ENCODE results near the gene RAB33B. TPM values are rescaled to one million over a fixed set of nuclear protein-coding genes. Genes with fewer than 3 reads are reported as not detected.
"Not testable (repeated sequence)": the region's sequence is repeated elsewhere in the genome, so short reads cannot be mapped to it uniquely, and the experiment has no call there.

Gene RAB33B
- 2.8 TPM for polyA plus RNA-seq (2012; ENCODE audit: low read depth, missing spikeins)

DNA sequence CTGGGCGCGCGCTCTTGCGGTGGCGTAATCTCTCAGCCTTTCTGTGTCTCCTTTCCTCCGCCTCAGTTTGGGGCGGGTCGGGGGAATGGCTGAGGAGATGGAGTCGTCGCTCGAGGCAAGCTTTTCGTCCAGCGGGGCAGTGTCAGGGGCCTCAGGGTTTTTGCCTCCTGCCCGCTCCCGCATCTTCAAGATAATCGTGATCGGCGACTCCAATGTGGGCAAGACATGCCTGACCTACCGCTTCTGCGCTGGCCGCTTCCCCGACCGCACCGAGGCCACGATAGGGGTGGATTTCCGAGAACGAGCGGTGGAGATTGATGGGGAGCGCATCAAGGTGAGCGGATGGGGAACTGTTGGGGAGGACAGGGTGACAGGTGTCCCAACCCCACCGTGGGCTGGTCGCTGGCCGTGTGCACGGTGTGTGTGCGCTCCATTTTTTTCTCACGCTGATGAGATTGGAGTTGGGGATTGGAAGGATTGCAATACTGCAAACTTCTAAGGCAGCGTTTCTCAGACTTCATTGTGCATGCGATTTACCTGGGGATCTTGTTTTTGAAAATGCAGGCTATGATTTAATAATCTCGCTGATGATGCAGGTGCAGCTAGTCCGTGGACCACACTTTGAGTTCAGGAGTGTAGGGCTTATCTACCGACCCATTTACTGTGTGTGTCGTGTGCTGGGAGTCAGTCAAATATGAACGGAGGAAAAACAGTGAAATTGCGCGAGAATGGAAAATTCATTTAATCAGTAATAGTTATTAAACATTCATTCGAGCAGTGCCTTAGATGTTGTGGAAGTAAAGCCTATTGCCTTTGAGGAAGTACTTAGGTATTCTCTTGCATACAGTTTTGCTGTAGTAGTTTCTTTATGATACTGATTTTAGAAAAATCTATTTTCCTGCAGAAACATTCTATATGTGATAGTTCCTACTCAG lies at the start of gene RAB33B:
Gene RAB33B (plus strand): TSS at position 11 of the 935 bp plus-strand sequence. CDS start 75 bp downstream, at position 86.
- DNase-seq (ENCODE audit: insufficient read length, low spot score): no peak
- TF ChIP-seq POLR2AphosphoS5 (IDR thresholded peaks at IDR 0.05; ENCODE audit: low read depth, low read length) (no peak), POU2F2 (IDR thresholded peaks at IDR 0.05; ENCODE audit: low read depth, low read length) (no peak; the same call in 1 of the 2 replicates), SPI1 (IDR thresholded peaks at IDR 0.05; ENCODE audit: low read depth, low read length) (no peak), POLR2A (IDR thresholded peaks at IDR 0.05; ENCODE audit: low read depth, low read length) (peak; percentile 33; the same call in 1 of the 2 replicates)
- no peak for FAIRE-seq

DNA sequence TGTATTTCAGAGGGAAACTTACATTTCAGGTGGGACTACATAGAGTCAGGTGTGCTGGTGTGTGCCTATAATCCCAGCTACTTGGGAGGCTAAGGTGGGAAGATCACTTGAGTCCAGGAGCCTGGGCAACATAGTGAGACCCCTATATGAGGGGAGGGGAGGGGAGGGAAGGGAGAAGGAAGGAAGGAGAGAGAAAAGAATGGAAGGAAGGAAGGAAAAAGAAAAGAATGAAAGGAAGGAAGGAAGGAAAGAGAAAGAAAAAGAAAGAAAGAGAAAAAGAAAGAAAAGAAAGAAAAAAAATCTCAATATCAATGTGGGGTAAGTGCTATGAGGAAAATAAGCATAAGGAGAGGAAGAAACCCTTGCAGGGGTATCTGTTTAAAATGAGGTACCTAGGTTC lies 43.6 kb upstream of the RAB33B start:
- no peak for TF ChIP-seq SPI1 (IDR thresholded peaks at IDR 0.05; ENCODE audit: low read depth, low read length)
- TF ChIP-seq POU2F2 (IDR thresholded peaks at IDR 0.05; ENCODE audit: low read depth, low read length): no peak
- no peak for TF ChIP-seq PAX5 (IDR thresholded peaks at IDR 0.05; ENCODE audit: insufficient read depth, low read length, severe bottlenecking)
- no peak for TF ChIP-seq POLR2AphosphoS5 (IDR thresholded peaks at IDR 0.05; ENCODE audit: low read depth, low read length)
- TF ChIP-seq POLR2A (IDR thresholded peaks at IDR 0.05; ENCODE audit: low read depth, low read length): no peak
- TF ChIP-seq TAF1 (IDR thresholded peaks at IDR 0.05; ENCODE audit: low read depth, low read length): no peak
- FAIRE-seq: no peak
- no peak for DNase-seq (ENCODE audit: insufficient read length, low spot score)

DNA sequence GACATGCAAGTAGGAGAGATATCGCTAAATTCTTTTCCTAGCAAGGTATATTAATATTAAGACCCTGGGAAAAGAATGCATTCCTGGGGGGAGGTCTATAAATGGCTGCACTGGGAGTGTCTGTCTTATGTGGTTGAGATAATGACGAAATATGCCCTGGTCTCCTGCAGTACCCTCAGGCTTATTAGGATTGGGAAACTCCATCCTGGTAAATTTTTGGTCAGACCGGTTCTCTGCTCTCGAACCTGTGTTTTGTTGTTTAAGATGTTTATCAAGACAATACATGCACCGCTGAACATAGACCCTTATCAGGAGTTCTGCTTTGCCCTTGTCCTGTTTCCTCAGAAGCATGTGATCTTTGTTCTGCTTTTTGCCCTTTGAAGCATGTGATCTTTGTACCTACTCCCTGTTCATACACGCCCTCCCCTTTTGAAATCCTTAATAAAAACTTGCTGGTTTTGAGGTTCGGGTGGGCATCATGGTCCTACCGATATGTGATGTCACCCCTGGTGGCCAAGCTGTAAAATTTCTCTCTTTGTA lies 39.2 kb upstream of the RAB33B start:
- DNase-seq (ENCODE audit: insufficient read length, low spot score); FAIRE-seq: not testable (repeated sequence)

DNA sequence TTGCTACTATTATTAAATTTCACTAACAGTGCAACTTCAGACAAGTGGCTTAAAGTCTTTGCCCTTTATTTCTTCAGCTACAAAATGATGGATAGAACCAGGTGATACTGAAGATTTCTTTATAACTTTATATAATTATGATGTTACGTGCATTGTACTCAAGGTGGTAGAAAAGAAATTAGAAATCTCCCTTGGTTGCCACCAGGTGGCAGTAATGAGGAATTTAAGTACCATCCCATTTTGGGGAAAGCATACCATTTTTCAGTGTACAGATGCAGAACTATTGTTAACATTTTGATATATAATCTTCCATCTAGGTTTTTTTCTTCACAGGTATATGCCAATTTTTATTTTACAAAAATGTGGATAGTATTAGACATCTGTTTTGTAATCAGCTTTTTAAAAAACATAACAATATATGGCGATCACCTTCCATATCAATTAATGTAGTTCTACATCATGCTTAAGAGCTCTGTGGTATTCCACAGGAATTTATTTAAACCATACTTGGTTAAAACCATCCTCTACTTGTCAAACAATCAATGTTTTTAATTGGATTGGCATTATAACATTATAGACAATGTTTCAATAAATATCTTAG lies 37.7 kb upstream of the RAB33B start:
- FAIRE-seq: no peak
- DNase-seq (ENCODE audit: insufficient read length, low spot score): no peak

DNA sequence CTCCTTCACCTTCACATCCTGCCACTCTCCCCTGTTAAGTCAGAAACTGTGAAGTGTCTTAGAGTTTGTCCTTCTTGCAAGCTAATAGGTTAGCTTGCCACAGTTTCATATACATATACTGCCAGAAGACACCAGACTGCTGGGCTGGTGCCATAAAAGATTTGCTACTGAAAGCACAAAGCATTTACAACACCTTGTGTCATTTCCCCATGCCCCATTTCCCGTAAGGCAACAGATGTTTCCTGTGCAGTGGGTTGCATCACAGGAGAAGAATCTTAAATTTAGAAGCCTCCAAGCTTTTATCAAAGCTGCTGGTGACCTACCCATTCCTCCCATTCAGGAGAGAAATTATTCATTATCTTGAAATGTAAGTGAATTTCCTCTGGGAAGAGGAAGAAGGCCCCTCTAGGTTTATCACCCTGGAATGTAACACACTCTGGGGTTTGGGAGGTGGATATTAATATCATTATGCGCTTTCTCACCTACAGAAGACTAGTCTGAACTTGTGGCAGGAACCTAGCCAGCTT lies 34.5 kb upstream of the RAB33B start:
- peak; percentile 92 for FAIRE-seq
- no peak for DNase-seq (ENCODE audit: insufficient read length, low spot score)
- TF ChIP-seq POLR2AphosphoS5 (IDR thresholded peaks at IDR 0.05; ENCODE audit: low read depth, low read length): no peak
- TF ChIP-seq POLR2A (IDR thresholded peaks at IDR 0.05; ENCODE audit: low read depth, low read length): no peak
- TF ChIP-seq PAX5 (IDR thresholded peaks at IDR 0.05; ENCODE audit: insufficient read depth, low read length, severe bottlenecking): no peak
- no peak for TF ChIP-seq POU2F2 (IDR thresholded peaks at IDR 0.05; ENCODE audit: low read depth, low read length)
- TF ChIP-seq SPI1 (IDR thresholded peaks at IDR 0.05; ENCODE audit: low read depth, low read length): no peak
- no peak for TF ChIP-seq TAF1 (IDR thresholded peaks at IDR 0.05; ENCODE audit: low read depth, low read length)

More for the DNA sequence above, 37.7 kb upstream of the RAB33B start:
- TF ChIP-seq TAF1 (IDR thresholded peaks at IDR 0.05; ENCODE audit: low read depth, low read length): no peak

DNA sequence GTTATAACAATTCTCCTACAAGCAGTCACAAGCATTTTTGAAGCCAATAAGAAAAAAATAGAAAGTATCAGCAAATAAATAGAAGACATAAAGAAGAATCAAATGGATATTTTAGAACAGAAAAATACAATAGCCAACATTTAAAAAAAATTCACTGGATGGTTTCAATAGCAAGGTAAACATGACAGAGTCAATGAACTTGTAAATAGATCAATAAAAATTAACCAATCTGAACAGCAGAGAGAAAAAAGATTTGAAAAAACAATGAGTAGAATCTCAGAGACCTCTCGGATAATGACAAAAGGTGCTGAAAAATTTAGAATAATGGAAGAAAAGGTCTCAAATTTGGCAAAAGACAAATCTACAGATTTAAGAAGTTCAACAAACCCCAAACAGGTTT lies 33.3 kb upstream of the RAB33B start:
- DNase-seq (ENCODE audit: insufficient read length, low spot score) (no peak), FAIRE-seq (no peak)
- TF ChIP-seq POU2F2 (IDR thresholded peaks at IDR 0.05; ENCODE audit: low read depth, low read length) (no peak), POLR2AphosphoS5 (IDR thresholded peaks at IDR 0.05; ENCODE audit: low read depth, low read length) (no peak), POLR2A (IDR thresholded peaks at IDR 0.05; ENCODE audit: low read depth, low read length) (no peak), PAX5 (IDR thresholded peaks at IDR 0.05; ENCODE audit: insufficient read depth, low read length, severe bottlenecking) (no peak)

DNA sequence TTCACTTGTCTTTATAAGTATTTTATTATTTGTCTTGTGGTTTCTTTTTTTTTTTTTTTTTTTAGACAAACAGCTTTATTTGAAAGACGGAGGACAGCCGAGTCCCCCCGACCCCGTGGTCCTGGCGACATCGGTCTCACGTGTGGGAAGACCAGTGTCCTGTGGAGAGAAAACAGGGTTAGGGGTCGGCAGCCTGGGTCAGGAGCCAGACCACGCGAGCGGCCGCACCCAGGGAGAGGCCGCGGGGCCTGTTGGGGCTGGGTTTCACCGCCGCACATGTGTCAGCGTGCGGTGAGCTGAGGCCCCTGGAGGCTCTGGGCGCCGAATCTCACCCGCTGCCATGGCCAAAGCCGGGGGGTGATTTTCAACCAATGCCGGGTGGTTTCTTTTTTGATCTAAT lies 17.8 kb upstream of the RAB33B start:
- no peak for DNase-seq (ENCODE audit: insufficient read length, low spot score)
- no peak for FAIRE-seq
- TF ChIP-seq POLR2A (IDR thresholded peaks at IDR 0.05; ENCODE audit: low read depth, low read length): no peak
- no peak for TF ChIP-seq POLR2AphosphoS5 (IDR thresholded peaks at IDR 0.05; ENCODE audit: low read depth, low read length)
- no peak for TF ChIP-seq PAX5 (IDR thresholded peaks at IDR 0.05; ENCODE audit: insufficient read depth, low read length, severe bottlenecking)
- no peak for TF ChIP-seq TAF1 (IDR thresholded peaks at IDR 0.05; ENCODE audit: low read depth, low read length)
- no peak for TF ChIP-seq POU2F2 (IDR thresholded peaks at IDR 0.05; ENCODE audit: low read depth, low read length)
- no peak for TF ChIP-seq SPI1 (IDR thresholded peaks at IDR 0.05; ENCODE audit: low read depth, low read length)

DNA sequence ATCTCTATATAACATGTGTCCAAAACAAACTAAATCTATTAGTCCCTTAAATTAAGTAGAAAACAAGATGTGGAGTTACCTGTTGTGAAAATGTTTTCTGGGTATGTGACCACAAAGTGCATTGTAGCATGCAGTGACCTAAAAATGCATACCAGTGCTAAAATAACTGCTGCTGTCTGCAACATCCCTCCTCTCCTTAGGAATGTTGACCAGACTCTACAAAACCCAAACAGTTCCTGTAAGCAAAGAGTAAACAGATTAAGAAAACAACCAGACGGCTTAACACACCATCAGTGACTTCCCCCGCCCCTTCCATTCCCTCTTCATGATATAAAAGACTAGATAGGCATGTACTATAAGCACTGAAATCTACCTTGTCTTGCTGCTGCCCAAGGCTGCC lies 15.8 kb upstream of the RAB33B start:
- peak; percentile 87 for FAIRE-seq
- TF ChIP-seq POLR2A (IDR thresholded peaks at IDR 0.05; ENCODE audit: low read depth, low read length): no peak
- no peak for TF ChIP-seq SPI1 (IDR thresholded peaks at IDR 0.05; ENCODE audit: low read depth, low read length)
- TF ChIP-seq PAX5 (IDR thresholded peaks at IDR 0.05; ENCODE audit: insufficient read depth, low read length, severe bottlenecking): no peak
- TF ChIP-seq TAF1 (IDR thresholded peaks at IDR 0.05; ENCODE audit: low read depth, low read length): no peak
- no peak for TF ChIP-seq POLR2AphosphoS5 (IDR thresholded peaks at IDR 0.05; ENCODE audit: low read depth, low read length)
- no peak for TF ChIP-seq POU2F2 (IDR thresholded peaks at IDR 0.05; ENCODE audit: low read depth, low read length)
- no peak for DNase-seq (ENCODE audit: insufficient read length, low spot score)

DNA sequence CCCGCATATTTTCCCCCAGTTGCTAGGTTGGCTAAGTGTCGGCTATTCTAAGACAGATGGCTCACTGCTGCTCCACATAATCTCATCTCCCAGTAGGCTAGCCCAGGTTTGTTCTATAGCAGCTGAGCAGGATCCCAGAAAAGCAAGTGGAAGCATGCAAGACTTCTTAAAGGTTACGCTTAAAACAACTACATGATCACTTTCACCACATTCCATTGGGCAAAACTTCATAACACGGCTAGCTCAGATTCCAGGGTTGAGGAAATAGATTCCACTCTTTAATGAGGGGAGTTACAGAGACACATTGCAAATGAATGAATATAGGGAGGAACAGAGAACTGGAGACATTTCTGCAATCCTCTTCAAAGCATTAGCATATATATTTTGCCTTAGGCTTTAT lies 12.9 kb upstream of the RAB33B start:
- FAIRE-seq (no peak), DNase-seq (ENCODE audit: insufficient read length, low spot score) (no peak)
- no peak for TF ChIP-seq POLR2AphosphoS5 (IDR thresholded peaks at IDR 0.05; ENCODE audit: low read depth, low read length)
- no peak for TF ChIP-seq POU2F2 (IDR thresholded peaks at IDR 0.05; ENCODE audit: low read depth, low read length)
- TF ChIP-seq POLR2A (IDR thresholded peaks at IDR 0.05; ENCODE audit: low read depth, low read length): no peak
- no peak for TF ChIP-seq PAX5 (IDR thresholded peaks at IDR 0.05; ENCODE audit: insufficient read depth, low read length, severe bottlenecking)
- TF ChIP-seq TAF1 (IDR thresholded peaks at IDR 0.05; ENCODE audit: low read depth, low read length): no peak
- no peak for TF ChIP-seq SPI1 (IDR thresholded peaks at IDR 0.05; ENCODE audit: low read depth, low read length)

Measured in GM12891 (cell line).